ENCODE measurements around the gene COLEC12.

Gene COLEC12

DNA sequence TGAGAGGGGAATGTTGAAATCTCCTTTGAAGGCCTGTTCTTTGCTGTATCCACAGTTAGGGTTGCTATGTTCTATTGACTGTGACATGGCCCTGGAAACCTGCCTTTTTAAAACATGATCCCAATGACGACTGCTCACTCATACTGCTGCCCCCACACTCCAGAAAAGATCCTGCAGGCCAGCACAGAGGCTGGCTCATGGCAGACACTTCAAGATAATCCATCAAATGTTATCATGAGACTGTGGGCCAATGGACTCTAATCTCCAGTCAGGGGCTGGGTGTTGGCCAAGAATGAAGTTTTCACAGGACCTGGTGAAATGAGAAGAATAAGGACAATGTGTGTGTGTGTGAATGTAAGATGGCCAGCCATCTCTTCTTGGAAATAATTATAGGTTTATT, 173.7 kb downstream of the COLEC12 start:
- Histone ChIP-seq H3K36me3 (no peaks in the 10 kb centered on the region), H3K27me3 (ENCODE audit: insufficient read depth, low read depth, severe bottlenecking) (no peaks in the 10 kb centered on the region), H3K27ac (no peak overlapping the region), H3K9me3 (ENCODE audit: severe bottlenecking) (no peaks in the 10 kb centered on the region), H3K4me3 (ENCODE audit: low read depth, low read length) (no peak overlapping the region)
- DNase-seq: no peak
- TF ChIP-seq, protein P1, sequence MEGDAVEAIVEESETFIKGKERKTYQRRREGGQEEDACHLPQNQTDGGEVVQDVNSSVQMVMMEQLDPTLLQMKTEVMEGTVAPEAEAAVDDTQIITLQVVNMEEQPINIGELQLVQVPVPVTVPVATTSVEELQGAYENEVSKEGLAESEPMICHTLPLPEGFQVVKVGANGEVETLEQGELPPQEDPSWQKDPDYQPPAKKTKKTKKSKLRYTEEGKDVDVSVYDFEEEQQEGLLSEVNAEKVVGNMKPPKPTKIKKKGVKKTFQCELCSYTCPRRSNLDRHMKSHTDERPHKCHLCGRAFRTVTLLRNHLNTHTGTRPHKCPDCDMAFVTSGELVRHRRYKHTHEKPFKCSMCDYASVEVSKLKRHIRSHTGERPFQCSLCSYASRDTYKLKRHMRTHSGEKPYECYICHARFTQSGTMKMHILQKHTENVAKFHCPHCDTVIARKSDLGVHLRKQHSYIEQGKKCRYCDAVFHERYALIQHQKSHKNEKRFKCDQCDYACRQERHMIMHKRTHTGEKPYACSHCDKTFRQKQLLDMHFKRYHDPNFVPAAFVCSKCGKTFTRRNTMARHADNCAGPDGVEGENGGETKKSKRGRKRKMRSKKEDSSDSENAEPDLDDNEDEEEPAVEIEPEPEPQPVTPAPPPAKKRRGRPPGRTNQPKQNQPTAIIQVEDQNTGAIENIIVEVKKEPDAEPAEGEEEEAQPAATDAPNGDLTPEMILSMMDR (IDR thresholded peaks at IDR 0.05; ENCODE audit: low read depth, low read length): no peak

DNA sequence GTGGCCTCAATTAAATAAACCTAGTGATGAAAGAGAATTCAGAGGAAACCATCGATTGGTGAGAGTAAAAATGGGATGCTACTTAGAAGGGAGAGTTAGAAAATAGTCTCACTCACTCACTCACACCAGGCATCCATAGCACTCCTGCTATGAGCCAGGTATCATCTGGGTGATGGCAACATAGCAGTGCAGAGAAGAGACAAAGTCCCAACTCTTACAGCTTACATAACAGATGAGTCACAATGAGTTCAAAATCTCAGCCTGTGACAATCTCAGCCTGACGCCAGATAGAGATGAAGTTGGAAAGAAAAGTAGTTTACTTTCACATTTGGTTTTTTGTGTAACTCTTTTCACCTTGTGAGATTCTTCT, 177.3 kb downstream of the COLEC12 start:
- Histone ChIP-seq H3K9me3 (ENCODE audit: severe bottlenecking) (no peaks in the 10 kb centered on the region), H3K4me3 (ENCODE audit: low read depth, low read length) (no peak overlapping the region), H3K27ac (no peak overlapping the region), H3K27me3 (ENCODE audit: insufficient read depth, low read depth, severe bottlenecking) (no peaks in the 10 kb centered on the region), H3K36me3 (no peaks in the 10 kb centered on the region)
- no peak for DNase-seq
- TF ChIP-seq, protein P1 (IDR thresholded peaks at IDR 0.05; ENCODE audit: low read depth, low read length): no peak

DNA sequence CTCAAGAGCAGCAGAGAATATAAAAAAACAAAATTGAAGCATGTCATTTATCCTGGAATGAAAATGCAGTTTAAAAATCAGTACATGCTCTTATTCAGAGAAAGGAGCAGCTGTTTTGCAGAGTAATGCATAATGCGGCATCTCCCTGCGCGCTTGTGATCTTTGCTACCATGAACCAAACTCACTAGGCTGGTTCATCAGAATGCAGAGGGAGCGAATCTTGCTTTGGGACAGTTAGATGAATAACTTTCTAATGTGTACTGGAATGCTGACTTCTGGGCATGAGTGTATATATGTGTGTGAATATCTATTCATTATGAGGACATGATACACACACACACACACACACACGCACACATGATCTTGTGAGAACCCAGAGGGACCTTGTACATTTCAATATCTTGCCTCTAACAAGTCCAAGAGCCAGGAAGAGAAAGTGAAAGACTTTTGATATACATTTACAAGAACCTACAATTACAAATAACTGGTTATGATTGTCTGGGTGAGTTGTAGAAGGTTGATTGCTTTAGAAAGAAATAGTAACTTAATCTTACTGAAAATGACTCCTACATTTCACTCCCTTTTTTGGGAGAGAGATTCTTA, 178.5 kb downstream of the COLEC12 start:
- DNase-seq: no peak
- Histone ChIP-seq H3K27ac (no peak overlapping the region), H3K27me3 (ENCODE audit: insufficient read depth, low read depth, severe bottlenecking) (no peaks in the 10 kb centered on the region), H3K36me3 (no peaks in the 10 kb centered on the region), H3K4me3 (ENCODE audit: low read depth, low read length) (no peak overlapping the region), H3K9me3 (ENCODE audit: severe bottlenecking) (no peaks in the 10 kb centered on the region)
- TF ChIP-seq, protein P1 (IDR thresholded peaks at IDR 0.05; ENCODE audit: low read depth, low read length): no peak

GRCh38 chr18:320155-320554, 180.3 kb downstream of the COLEC12 start:
- TF ChIP-seq, protein P1 (IDR thresholded peaks at IDR 0.05; ENCODE audit: low read depth, low read length): no peak
- no peaks in the 10 kb centered on the region for H3K36me3 ChIP-seq
- no peaks in the 10 kb centered on the region for H3K9me3 ChIP-seq (ENCODE audit: severe bottlenecking)
- no peak overlapping the region for H3K4me3 ChIP-seq (ENCODE audit: low read depth, low read length)
- no peaks in the 10 kb centered on the region for H3K27me3 ChIP-seq (ENCODE audit: insufficient read depth, low read depth, severe bottlenecking)
- no peak overlapping the region for H3K27ac ChIP-seq
- no peak for DNase-seq

GRCh38 chr18:319720-320119, 180.8 kb downstream of the COLEC12 start:
- H3K36me3 ChIP-seq: no peaks in the 10 kb centered on the region
- no peaks in the 10 kb centered on the region for H3K9me3 ChIP-seq (ENCODE audit: severe bottlenecking)
- H3K27me3 ChIP-seq (ENCODE audit: insufficient read depth, low read depth, severe bottlenecking): no peaks in the 10 kb centered on the region
- no peak overlapping the region for H3K4me3 ChIP-seq (ENCODE audit: low read depth, low read length)
- DNase-seq: no peak
- H3K27ac ChIP-seq: no peak overlapping the region
- TF ChIP-seq, protein P1 (IDR thresholded peaks at IDR 0.05; ENCODE audit: low read depth, low read length): no peak

DNA sequence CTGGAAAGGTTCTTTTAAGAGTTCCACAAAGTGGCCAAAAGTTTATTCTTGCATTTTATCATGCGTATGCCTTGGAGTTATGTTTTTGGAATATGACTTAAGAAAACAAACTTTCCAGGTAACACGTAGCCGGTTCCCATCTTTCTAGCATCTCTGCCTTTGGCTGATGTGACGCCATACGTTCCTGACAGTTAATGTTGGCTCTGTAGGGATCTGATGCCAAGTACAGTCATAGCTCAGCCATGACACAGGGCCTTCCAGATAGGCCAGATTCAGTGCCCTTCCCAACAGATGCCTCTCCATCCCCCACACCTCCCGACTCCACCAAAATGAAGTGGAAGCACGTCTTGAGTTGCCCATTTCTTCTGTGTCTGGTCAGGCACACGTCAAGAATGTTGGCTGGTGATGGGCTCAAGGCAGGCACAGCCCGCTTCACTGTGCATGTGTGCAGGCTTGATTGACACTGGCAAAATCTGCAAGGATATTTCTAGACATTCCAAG, 181.7 kb downstream of the COLEC12 start:
- Histone ChIP-seq H3K36me3 (no peaks in the 10 kb centered on the region), H3K4me3 (ENCODE audit: low read depth, low read length) (no peak overlapping the region), H3K27ac (no peak overlapping the region), H3K9me3 (ENCODE audit: severe bottlenecking) (no peaks in the 10 kb centered on the region), H3K27me3 (ENCODE audit: insufficient read depth, low read depth, severe bottlenecking) (no peaks in the 10 kb centered on the region)
- TF ChIP-seq, protein P1 (IDR thresholded peaks at IDR 0.05; ENCODE audit: low read depth, low read length): no peak
- no peak for DNase-seq
